ENCODE measurements around the gene F2RL1.
"Not testable (repeated sequence)": the region's sequence is repeated elsewhere in the genome, so short reads cannot be mapped to it uniquely, and the experiment has no call there.

The F2RL1 gene

GRCh38 chr5:76849419-76850291 is 30.8 kb downstream of the F2RL1 start, which contains the start of gene S100Z:
S100Z (plus strand) TSS chr5:76850014; CDS start chr5:76875360, 25,346 bp downstream.
- no peak for TF ChIP-seq CTCF (IDR thresholded peaks at IDR 0.05; ENCODE audit: low read depth, low read length)
- in situ Hi-C loops (cut with HindIII; ENCODE audit: low sequenced_read_pairs), result no loop called here
- no peak for DNase-seq (ENCODE audit: low read depth, low spot score)
- no peak within 1 kb of the TSS for H3K4me3 ChIP-seq (ENCODE audit: low read depth, low read length)

GRCh38 chr5:76850543-76851145 is 31.8 kb downstream of the F2RL1 start:
- in situ Hi-C loops (cut with HindIII; ENCODE audit: low sequenced_read_pairs), result no loop called here
- no peak overlapping the region for H3K4me3 ChIP-seq (ENCODE audit: low read depth, low read length)
- no peak for DNase-seq (ENCODE audit: low read depth, low spot score)
- TF ChIP-seq CTCF (IDR thresholded peaks at IDR 0.05; ENCODE audit: low read depth, low read length), result no peak

GRCh38 chr5:76851728-76852369 is 33.0 kb downstream of the F2RL1 start:
- no peak for TF ChIP-seq CTCF (IDR thresholded peaks at IDR 0.05; ENCODE audit: low read depth, low read length)
- DNase-seq (ENCODE audit: low read depth, low spot score), result no peak
- in situ Hi-C loops (cut with HindIII; ENCODE audit: low sequenced_read_pairs), result no loop called here
- H3K4me3 ChIP-seq (ENCODE audit: low read depth, low read length), result no peak overlapping the region

- no peak for TF ChIP-seq CTCF (IDR thresholded peaks at IDR 0.05; ENCODE audit: low read depth, low read length)
- in situ Hi-C loops (cut with HindIII; ENCODE audit: low sequenced_read_pairs), result no loop called here
- H3K4me3 ChIP-seq (ENCODE audit: low read depth, low read length), result no peak overlapping the region
- no peak for DNase-seq (ENCODE audit: low read depth, low spot score)
Observed at GRCh38 chr5:76852772-76853171, 33.9 kb downstream of the F2RL1 start.

- H3K4me3 ChIP-seq (ENCODE audit: low read depth, low read length); in situ Hi-C loops (cut with HindIII; ENCODE audit: low sequenced_read_pairs); DNase-seq (ENCODE audit: low read depth, low spot score): not testable (repeated sequence)
Observed at GRCh38 chr5:76853741-76854140, 34.9 kb downstream of the F2RL1 start.

- no peak for TF ChIP-seq CTCF (IDR thresholded peaks at IDR 0.05; ENCODE audit: low read depth, low read length)
- in situ Hi-C loops (cut with HindIII; ENCODE audit: low sequenced_read_pairs), result no loop called here
Observed at GRCh38 chr5:76854644-76855043, 35.8 kb downstream of the F2RL1 start.

GRCh38 chr5:76855501-76855900 is 36.7 kb downstream of the F2RL1 start:
- H3K4me3 ChIP-seq (ENCODE audit: low read depth, low read length); DNase-seq (ENCODE audit: low read depth, low spot score); in situ Hi-C loops (cut with HindIII; ENCODE audit: low sequenced_read_pairs): not testable (repeated sequence)

More at GRCh38 chr5:76854644-76855043, 35.8 kb downstream of the F2RL1 start:
- DNase-seq (ENCODE audit: low read depth, low spot score), result no peak
- no peak overlapping the region for H3K4me3 ChIP-seq (ENCODE audit: low read depth, low read length)

Data from astrocyte of the spinal cord (primary cell).